Inflammatory macrophage treated with lipopolysaccharide for 1 hour (primary cell): ENCODE measurements around the gene DDX41.

Experiments
- DNase-seq, 2 donors: peaks; one replicate each; pipeline ENCODE4 v3.0.0-alpha.2; 2020 to 2022

DDX41 gene

GRCh38 chr5:177512736-177513380 lies 3.9 kb downstream of the DDX41 start:
- no peak for DNase-seq

GRCh38 chr5:177511796-177512675 lies 4.7 kb downstream of the DDX41 start:
- DNase-seq, result no peak

- DNase-seq, result no peak
Observed at GRCh38 chr5:177511181-177511580, 5.6 kb downstream of the DDX41 start.

- peak; percentile 93 to 97 for DNase-seq
Observed at GRCh38 chr5:177510567-177511053, 6.2 kb downstream of the DDX41 start.

GRCh38 chr5:177509991-177510566 lies 6.7 kb downstream of the DDX41 start:
- DNase-seq, result peak in 1 of 2 donors; percentile 34

- peak; percentile 50 to 58 for DNase-seq
Observed at GRCh38 chr5:177509381-177509951, 7.3 kb downstream of the DDX41 start, which contains the start of gene DOK3. Gene DOK3 (minus strand): TSS chr5:177509826. CDS start chr5:177509540, 286 bp downstream.

- DNase-seq, result peak in 1 of 2 donors; percentile 39
Observed at GRCh38 chr5:177508837-177509236, 7.9 kb downstream of the DDX41 start.

GRCh38 chr5:177508221-177508611 lies 8.5 kb downstream of the DDX41 start:
- no peak for DNase-seq

GRCh38 chr5:177507596-177508220 lies 9.1 kb downstream of the DDX41 start:
- peak; percentile 31 to 62 for DNase-seq

GRCh38 chr5:177507165-177507564 lies 9.6 kb downstream of the DDX41 start:
- peak in 1 of 2 donors; percentile 33 for DNase-seq

GRCh38 chr5:177505075-177505474 lies 11.7 kb downstream of the DDX41 start:
- DNase-seq, result no peak

- no peak for DNase-seq
Observed at GRCh38 chr5:177504086-177505056, 12.4 kb downstream of the DDX41 start.

- no peak for DNase-seq
Observed at GRCh38 chr5:177503351-177504085, 13.2 kb downstream of the DDX41 start.

GRCh38 chr5:177502886-177503285 lies 13.9 kb downstream of the DDX41 start:
- DNase-seq, result no peak

GRCh38 chr5:177501874-177502678 lies 14.7 kb downstream of the DDX41 start:
- no peak for DNase-seq

- DNase-seq, result peak; percentile 61 to 94
Observed at GRCh38 chr5:177500685-177501522, 15.9 kb downstream of the DDX41 start.

GRCh38 chr5:177499842-177500241 lies 16.9 kb downstream of the DDX41 start:
- no peak for DNase-seq

GRCh38 chr5:177498013-177498787 lies 18.6 kb downstream of the DDX41 start:
- DNase-seq, result no peak
